ENCODE results near the gene LAX1. TPM values are rescaled to one million over a fixed set of nuclear protein-coding genes. Genes with fewer than 3 reads are reported as not detected.
A peak's percentile ranks its signal among the peaks of the same experiment; 100 is the strongest.

LAX1 gene
- 1 to 10 TPM in 2 of 4 donors, under 1 TPM in 1, not detected in 1; 0.66 to 1.7 (median 1.7) TPM for total RNA-seq

- Histone ChIP-seq H3K4me3 (peak within 1 kb of the TSS; percentile 8 to 49 (median 26)), H3K27ac (peak within 1 kb of the TSS; percentile 52 to 71 (median 68)), H3K27me3 (no peaks in the 10 kb centered on the region), H3K9me3 (no peaks in the 10 kb centered on the region), H3K36me3 (no peaks in the 10 kb centered on the region), H3K4me1 (peaks cover 8 to 33% (median 22%) of the 10 kb centered on the region in 3 donors)
- intact Hi-C loops (cut with DNase I) = no loop called here
- DNase-seq = no peak
- 72 to 75% methylated on average over 13 to 16 of the region's 16 CpGs for WGBS, 2 donors
- no peak for TF ChIP-seq CTCF (IDR thresholded peaks at IDR 0.05)
- TF ChIP-seq POLR2A (IDR thresholded peaks at IDR 0.05) = peak in 2 of 4 donors; percentile 59 to 66
Measured at GRCh38 chr1:203765029-203765837, at the start of gene LAX1. TSS of gene LAX1 (plus strand) at chr1:203765183. CDS start at chr1:203765566, 383 bp downstream.

DNA sequence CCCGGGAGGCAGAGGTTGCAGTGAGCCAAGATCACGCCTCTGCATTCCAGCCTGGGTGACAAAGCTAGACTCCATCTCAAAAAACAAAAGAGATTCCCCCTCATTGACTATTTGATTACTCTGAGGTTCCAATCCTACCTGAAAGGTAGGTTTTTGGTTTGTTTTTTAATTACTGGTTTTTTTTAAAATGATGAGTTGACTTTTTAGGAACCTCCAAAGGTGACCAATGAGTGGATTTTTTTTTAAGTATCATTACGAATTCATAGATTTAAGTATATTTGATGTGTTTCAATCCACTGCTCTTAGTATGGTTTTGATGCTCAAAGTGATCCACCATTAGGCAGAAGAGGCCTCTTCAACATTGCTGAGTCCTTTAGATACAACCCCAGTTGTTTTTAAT lies 47.9 kb upstream of the LAX1 start:
- Histone ChIP-seq H3K36me3 (peaks cover 22 to 98% (median 29%) of the 10 kb centered on the region in 3 donors), H3K4me3 (no peak overlapping the region), H3K4me1 (peaks cover 0 to 15% (median 0%) of the 10 kb centered on the region in 3 donors), H3K9me3 (no peaks in the 10 kb centered on the region), H3K27ac (no peak overlapping the region), H3K27me3 (no peaks in the 10 kb centered on the region)
- no peak for TF ChIP-seq CTCF (IDR thresholded peaks at IDR 0.05)
- TF ChIP-seq POLR2A (IDR thresholded peaks at IDR 0.05) = no peak
- intact Hi-C loops (cut with DNase I) = no loop called here
- DNase-seq = no peak
- 67 to 83% methylated on average over 3 of the region's 3 CpGs for WGBS, 2 donors

- H3K4me3 ChIP-seq = no peak overlapping the region
- WGBS, 2 donors = 79 to 88% methylated on average over 2 to 3 of the region's 3 CpGs
- DNase-seq = no peak
- H3K4me1 ChIP-seq = no peaks in the 10 kb centered on the region
- no peak for TF ChIP-seq POLR2A (IDR thresholded peaks at IDR 0.05)
- TF ChIP-seq CTCF (IDR thresholded peaks at IDR 0.05) = no peak
- H3K9me3 ChIP-seq = no peaks in the 10 kb centered on the region
- intact Hi-C loops (cut with DNase I) = no loop called here
- H3K36me3 ChIP-seq = peaks cover 19 to 98% (median 21%) of the 10 kb centered on the region in 3 donors
- no peak overlapping the region for H3K27ac ChIP-seq
- H3K27me3 ChIP-seq = no peaks in the 10 kb centered on the region
Measured at GRCh38 chr1:203720242-203720641, 44.7 kb upstream of the LAX1 start.

DNA sequence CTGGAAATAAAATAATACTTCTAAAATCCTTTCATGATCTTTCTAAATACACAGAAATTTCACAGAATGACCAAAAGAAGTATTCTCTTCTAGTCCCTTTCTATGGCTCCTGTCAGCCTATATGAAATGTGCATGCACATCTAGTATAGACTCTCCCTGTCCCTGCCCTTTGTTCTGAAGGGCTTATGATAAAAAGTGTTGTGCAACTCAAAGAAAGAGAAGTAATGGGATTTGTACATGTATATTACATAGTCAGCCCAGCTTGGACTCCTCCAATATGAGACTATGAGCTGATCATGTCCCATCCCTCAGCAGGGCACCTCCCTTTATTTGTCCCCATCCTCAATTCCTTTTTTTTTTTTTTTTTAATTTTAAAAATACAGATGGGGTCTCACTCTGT lies 42.1 kb upstream of the LAX1 start:
- no peaks in the 10 kb centered on the region for H3K4me1 ChIP-seq
- H3K27ac ChIP-seq = no peak overlapping the region
- TF ChIP-seq POLR2A (IDR thresholded peaks at IDR 0.05) = no peak
- TF ChIP-seq CTCF (IDR thresholded peaks at IDR 0.05) = no peak
- H3K36me3 ChIP-seq = peaks cover 19 to 100% (median 34%) of the 10 kb centered on the region in 3 donors
- intact Hi-C loops (cut with DNase I) = no loop called here
- H3K27me3 ChIP-seq = no peaks in the 10 kb centered on the region
- no peak overlapping the region for H3K4me3 ChIP-seq
- no peaks in the 10 kb centered on the region for H3K9me3 ChIP-seq
- no peak for DNase-seq

DNA sequence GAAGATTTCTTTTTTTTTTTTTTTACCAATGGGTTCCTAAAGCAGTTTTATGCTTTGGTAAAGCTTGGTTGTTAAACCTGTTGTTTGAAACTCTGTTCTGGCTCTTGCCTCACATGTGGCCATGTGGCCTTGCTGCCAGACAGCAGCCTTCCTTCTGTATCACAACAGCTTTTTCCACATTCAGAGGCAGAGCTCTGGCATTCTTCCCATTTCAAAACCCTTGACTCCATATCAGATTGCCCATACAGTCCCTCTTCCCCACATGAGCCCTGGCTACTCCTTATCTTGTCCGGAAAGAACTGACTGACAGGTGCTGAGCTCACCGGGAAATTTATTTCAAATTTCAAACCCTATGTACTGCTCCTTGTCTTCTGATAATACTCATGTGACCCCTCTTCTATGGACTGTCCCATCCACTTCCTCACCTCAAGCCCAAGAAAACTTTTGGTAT lies 38.5 kb upstream of the LAX1 start:
- Histone ChIP-seq H3K27me3 (no peaks in the 10 kb centered on the region), H3K4me3 (no peak overlapping the region), H3K36me3 (peaks cover 5 to 100% (median 33%) of the 10 kb centered on the region in 3 donors), H3K27ac (no peak overlapping the region), H3K4me1 (no peaks in the 10 kb centered on the region), H3K9me3 (no peaks in the 10 kb centered on the region)
- intact Hi-C loops (cut with DNase I) = no loop called here
- 45 to 75% methylated on average over 2 of the region's 2 CpGs for WGBS, 2 donors
- no peak for DNase-seq
- TF ChIP-seq CTCF (IDR thresholded peaks at IDR 0.05) = no peak
- no peak for TF ChIP-seq POLR2A (IDR thresholded peaks at IDR 0.05)

Data from esophagus squamous epithelium (tissue), 5 donors.